Activated CD4-positive, CD25-positive, alpha-beta regulatory T cell (primary cell): Measurements from ENCODE around the gene ADK.
A peak's percentile ranks its signal among the peaks of the same experiment; 100 is the strongest.
"Not testable (repeated sequence)": the region's sequence is repeated elsewhere in the genome, so short reads cannot be mapped to it uniquely, and the experiment has no call there.

ENCODE experiments used
- DNase-seq, 4 experiments: peaks; one replicate each; lab custom pipeline; 2025; lab: John Stamatoyannopoulos, UW

ADK gene

DNA sequence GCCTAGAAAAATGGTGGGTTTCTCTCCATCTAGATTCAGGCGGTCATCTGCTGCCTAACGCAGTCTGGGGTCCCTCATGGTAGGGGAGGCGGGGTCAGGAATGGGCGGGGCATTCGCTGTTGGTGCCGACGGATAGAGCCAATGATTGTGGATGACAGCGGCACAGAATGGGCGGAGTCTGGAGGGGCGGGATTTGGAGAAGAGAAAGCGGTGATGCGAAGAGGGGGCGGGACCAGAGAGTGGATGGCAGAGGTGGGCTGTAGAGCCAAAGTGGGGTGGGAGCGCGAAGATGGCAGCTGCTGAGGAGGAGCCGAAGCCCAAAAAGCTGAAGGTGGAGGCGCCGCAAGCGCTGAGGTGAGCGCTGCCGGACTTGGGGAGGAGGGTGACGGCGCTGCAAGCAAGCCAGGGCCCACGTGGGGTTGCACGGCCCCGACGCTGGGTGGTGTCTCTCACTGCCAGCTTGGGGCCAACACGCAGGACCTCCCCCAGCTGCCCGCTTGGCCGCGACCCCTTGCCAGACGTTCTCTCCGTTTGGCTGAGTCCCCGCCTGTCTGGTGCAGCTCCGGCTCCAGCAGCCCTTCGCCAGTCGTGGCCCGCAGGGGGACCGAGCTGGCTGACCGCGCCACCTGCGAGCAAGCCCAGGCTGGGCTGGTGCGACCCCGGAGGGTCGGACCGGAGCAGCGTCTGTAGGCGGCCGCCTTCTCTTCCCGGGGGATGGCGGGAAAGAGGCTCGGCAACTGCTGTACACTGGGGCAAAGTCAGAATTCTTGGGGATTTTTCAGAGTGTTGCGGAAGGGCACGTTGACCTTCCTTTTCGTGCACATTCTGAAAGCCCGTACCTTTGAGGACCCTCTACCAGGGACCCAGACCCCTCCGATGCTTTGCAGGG is at the start of gene ADK:
Gene ADK (plus strand): TSS at position 232 of the 889 bp plus-strand sequence. CDS start 58 bp downstream, at position 290.
- peak; percentile 97 to 99 (median 98) for DNase-seq

DNA sequence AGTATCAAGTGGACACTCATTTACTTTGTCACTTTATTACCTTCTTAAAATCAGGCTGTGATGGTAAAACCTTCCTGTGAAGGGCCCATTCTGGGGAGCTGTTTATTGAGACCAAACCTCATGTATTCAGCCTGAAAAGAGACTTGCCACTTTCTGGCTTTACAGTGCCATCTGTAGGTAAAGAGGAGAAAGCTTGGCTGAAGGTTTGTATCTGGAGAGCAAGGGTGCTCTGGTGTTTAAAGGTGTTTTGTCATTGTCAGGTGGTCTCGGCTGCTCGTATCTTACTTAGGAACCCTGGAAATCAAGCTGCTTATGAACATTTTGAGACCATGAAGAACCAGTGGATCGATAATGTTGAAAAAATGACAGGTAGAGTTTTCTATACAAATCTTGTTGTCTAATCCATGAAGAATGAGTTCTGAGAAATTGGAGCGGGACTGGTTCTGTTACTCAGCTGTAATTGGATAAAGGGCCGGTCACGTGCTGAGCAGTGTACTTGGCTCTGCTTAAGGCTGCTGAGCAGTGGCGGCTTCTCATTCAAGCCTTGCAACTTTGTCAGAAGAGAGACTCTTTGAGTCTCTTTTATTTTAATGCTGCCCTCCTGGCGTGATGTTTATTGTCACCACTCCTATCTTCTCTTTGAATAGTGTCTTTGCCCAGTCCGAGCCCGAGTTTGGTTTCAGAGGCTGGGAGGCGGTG is 47.3 kb upstream of the ADK start:
- DNase-seq, result no peak

DNA sequence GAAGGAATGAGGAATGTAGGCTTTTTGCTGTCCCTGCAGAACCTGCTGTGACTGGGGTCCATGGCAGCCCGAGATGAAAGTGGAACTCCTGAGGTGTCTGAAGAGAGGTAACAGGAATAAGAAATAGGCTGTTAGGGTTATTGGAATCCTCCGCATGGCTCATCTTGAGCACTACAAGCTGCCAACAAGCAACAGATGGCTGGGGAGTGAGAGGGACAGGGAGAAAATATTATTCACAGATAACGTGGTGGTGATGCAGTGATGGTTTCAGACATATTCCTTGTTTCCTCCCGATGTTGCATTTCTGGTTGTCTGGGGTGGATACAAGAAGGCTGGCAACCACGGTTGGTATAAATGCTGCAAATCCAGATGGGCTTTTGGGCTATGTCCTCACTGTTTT is 46.5 kb upstream of the ADK start:
- DNase-seq, result no peak

DNA sequence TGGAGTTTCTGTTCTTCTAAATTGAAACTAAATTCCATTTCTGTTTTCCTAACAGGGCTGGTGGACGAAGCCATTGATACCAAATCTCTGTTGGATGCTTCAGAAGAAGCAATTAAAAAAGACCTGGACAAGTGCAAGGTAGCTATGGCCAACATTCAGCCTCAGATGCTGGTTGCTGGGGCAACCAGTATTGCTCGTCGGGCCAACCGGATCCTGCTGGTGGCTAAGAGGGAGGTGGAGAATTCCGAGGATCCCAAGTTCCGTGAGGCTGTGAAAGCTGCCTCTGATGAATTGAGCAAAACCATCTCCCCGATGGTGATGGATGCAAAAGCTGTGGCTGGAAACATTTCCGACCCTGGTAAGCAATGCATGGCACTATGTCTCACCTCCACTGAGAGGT is 46.0 kb upstream of the ADK start:
- DNase-seq, result no peak

DNA sequence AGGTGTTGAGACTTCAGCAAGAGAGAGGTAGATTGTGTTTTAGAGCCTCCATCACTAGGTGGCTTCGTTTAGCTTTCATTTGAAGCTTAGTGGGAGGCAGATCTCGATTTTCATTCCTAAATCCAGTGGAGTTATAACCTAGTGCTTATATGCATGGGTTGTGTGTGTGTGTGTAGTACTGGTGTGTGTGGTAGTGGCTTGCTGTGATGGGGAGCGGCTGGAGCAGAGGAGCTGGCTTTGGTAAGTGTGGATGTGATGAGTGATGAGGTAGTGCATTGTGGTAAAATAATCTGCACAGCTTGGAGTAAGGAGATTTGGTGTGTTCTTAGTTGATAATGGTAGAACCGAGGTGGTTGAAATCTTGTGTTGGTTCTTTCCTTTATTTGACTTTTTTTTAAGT is 43.6 kb upstream of the ADK start:
- DNase-seq, result no peak

DNA sequence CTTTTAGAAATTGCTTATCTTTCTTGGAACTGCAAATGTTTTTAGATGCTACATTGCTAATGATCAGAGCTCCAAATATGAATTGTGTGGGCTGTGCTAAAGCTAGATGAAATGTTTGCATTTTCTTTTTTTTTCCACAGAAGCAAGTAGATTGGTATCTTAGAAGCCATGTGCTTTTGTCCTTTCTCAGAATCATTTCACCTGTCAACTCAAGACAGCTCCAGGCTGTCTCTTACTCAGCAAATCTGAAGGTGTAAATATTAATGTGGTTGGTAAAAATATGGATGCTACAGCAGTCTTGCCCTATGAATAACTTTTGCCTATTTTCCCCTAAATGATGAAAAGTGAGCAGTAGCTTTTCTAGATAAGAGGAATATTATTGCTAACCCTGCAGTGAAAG is 41.6 kb upstream of the ADK start:
- DNase-seq, result no peak

DNA sequence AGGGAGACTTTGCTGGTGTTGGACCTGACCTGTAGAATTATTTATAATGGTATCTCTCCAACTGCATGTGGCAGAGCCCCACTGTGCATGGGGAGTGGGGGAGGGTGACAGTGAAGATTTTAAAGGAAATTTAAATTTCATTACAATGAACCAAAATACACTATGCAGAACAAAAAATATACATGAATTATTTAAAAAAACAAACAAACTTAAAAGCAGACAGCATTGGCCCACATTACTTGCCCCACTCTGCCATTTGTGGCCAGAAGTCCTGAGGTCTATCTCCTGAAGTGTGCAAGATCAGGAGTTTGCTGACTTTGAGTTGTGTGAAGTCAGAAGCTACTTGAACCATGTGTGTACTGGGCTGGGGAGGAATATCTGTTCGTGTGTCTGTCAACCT is 40.9 kb upstream of the ADK start:
- no peak for DNase-seq

DNA sequence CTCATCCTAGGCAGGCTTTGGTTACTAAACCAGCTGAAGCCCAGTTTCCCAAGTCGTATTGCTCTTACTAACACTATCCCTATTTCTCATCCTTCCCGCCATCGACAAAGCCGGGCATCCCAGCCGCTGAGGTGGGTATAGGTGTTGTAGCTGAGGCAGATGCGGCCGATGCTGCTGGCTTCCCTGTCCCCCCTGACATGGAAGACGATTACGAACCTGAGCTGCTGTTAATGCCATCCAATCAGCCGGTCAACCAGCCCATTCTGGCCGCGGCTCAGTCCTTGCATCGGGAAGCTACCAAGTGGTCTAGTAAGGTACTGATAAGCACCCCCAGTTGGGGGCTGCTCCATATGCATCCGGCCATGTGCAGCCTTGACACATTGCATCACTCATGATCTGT is 39.2 kb upstream of the ADK start:
- DNase-seq, result no peak

DNA sequence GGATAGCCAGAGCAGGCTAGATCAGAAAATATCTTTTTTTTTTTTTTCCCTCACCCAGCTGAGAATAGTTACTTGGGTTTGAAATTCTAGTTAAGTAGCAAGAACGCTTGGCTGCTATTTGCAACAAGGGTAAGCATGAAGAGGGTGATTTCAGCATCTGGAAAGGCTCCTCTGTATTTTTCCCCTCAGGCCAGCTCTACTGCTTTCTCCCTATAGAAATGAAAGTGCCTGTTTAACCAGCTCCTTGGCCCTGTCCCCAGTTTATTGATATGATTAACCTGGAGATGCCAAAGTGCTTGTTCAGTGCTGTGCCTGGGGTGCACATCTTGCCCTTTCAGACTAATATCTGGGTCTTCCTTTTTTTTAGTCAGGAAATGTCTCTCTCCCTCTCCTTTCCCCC is 37.5 kb upstream of the ADK start:
- DNase-seq, result no peak

DNA sequence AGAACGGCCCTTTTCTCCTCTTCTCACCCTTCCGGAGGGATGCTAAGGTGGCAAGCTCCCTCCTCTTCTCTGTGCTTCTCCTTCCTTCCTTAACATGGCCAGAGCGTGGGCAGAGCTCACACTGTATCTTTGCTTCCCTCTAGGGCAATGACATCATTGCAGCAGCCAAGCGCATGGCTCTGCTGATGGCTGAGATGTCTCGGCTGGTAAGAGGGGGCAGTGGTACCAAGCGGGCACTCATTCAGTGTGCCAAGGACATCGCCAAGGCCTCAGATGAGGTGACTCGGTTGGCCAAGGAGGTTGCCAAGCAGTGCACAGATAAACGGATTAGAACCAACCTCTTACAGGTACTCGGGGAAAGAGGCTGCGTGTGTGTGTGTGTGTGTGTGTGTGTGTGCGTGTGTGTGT is 37.0 kb upstream of the ADK start:
- no peak for DNase-seq

DNA sequence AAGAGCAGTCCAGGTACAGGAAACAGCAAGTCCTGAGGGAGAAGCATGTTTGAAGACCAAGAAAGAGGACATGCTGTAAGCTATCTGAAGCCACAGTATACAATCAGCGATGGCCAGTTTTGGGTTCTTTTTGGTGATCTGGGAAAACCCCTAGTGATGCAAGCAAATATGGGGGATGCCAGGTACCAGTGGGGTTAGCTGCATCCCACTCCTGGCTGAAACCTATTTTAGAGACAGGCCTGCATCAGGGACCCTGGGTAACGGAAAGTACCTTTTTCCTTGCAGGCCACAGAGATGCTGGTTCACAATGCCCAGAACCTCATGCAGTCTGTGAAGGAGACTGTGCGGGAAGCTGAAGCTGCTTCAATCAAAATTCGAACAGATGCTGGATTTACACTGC is 33.3 kb upstream of the ADK start:
- no peak for DNase-seq

DNA sequence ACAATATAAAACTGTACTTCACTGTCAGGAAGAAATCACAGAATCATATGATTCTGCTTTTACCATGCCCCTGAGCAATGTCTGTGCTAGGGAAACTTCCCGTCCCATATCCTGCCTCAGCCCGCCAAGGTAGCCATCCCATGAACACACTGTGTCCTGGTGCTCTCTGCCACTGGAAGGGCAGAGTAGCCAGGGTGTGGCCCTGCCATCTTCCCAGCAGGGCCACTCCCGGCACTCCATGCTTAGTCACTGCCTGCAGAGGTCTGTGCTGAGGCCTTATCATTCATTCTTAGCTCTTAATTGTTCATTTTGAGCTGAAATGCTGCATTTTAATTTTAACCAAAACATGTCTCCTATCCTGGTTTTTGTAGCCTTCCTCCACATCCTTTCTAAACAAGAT is 32.2 kb upstream of the ADK start:
- no peak for DNase-seq

DNA sequence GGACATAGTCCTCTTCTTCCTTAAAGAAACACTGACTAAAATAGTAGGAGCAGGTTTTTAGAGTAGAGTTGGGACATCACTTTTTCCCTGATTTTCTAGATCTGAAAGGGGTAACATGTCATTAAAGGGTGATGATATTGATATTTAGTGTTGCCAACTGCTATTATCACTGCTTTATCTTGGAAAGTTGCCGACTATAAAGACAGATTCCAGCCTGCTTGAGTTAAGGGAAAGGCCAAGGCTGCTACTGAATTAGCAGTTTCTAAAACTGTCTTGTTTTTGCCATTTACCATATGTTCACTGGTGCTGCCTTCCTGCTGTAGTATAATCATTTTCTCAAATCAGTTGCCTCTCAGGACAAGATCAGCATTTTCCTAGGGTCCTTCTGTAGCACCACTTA is 30.1 kb upstream of the ADK start:
- DNase-seq, result no peak

DNA sequence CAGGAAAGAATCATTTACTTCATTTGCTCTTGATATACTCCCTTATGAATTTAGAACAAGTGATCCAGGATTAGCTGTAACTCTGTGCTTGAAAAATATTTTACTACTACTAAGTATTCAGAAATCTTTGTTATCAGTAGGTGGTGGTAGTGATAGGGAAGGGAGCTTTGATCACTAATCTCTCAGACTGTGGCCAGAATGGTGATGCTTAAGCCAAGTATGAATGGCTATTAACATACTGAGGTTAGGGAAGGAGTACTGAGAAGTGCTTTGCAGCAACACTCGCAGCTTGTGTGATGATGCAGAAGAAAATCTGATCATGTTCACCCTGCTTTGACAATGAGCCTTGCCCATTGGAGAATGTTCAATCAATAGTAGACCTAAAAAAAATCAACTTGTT is 29.7 kb upstream of the ADK start:
- no peak for DNase-seq

DNA sequence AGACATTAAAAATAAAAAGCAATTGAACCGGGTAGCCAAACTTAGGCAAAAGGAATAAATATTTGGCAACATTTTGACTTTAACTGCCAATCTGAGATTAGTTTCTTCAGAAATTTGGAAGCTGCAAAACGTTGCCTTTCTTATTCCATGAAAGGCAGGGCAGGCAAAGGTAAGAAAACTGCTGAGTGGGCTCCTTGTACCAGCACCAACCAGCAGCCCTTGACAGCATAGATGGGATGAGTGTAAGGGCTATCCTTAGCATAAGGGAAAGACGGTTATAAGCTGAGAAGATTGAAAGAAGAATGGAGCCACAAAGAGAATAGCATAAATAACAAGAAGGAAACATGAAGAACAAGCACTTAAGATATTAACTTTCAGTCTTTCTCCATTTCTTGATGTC is 29.0 kb upstream of the ADK start:
- no peak for DNase-seq

DNA sequence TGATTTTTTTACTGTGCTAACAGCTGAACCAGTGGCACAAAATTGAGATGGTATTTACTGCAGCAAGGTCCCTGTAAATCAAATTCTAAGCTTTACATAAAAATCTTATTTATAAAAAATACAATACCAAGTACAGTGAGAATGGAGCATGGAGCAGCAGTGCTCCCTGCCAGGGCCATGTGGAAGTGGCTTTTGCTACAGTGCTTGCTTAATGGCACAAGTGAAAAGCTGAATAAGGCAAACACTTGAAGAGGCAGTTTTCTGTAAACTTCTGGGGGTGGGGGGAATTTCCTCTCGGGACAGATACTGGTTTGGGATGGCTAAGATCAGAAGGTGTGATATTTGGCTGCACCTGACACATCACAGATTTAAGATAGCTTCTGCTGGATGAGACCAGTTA is 27.9 kb upstream of the ADK start:
- DNase-seq, result no peak

DNA sequence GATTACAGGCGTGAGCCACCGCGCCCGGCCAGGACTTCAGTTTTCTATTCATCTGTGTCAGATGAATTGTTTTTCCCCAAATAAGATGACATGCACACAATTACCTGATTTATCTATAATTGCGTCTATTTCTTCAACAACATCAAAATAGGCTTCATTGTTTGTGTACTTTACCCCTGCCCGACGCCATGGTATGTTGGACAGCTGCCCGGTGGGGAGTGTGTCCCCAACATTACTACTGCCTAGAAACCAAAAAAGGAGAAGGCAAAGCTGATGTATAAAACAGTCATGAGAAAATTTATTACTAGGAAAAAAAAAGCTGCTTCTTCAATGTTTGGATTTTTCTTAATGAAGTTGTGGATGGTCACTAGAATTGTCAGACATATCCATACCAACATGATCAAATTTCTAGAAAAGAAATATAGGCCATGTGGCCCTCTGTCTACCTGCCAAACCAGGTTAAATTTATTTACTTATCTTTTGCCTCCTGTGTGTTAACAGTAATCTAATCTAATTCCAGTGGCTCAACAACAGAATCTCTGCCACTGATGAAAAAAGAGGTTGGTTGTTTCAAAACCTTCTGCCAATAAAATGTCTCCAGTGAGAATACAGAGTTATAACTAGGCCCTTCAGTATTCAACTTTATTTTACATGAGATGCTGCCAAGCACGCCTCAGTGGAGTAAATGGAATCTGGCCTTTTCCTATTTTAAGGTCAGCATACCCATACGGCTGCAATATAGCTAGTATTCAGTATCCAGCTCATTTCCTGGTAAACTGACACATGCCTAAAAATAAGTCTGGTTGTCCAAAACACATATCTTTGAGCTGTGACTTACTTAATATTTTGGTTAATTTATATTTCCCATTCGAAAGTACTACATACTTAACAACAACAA is 16.8 kb upstream of the ADK start:
- DNase-seq, result no peak

DNA sequence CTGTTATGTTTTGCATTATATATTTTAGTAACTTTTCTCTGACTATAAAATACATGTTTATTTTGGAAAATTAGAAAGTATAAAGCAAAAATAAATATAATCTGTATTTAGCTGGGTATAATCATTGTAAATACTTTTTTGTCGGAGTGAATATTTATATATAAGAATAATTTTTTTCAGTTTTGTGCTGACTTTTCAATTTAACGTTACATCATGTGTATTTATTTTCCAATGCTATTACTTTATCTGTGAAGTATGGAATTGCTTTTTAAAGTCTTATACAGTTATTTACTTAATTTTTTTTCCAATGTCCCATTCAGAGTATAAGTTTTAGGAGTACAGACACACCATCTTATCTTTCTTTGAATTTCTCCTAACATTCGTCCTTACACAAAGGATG is 15.6 kb upstream of the ADK start:
- DNase-seq, result no peak

DNA sequence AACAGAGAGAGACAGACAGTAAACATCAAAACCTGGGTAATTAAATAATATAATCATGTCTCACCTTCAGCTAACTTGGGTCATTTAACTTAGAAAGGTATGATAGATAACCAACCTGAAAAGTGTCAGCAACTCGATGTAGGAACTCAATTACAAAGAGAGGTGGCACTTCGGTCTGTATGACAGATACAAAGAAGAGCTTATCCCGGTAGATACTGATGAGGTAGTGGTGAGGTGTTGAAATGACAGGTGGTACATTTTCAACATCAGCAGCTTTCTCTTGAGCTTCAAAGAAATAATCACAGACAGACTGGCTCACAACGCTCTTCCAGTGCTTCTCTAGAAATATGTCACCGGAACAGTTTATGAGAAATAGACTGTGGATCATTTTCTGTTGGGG is 13.0 kb upstream of the ADK start:
- DNase-seq, result no peak

DNA sequence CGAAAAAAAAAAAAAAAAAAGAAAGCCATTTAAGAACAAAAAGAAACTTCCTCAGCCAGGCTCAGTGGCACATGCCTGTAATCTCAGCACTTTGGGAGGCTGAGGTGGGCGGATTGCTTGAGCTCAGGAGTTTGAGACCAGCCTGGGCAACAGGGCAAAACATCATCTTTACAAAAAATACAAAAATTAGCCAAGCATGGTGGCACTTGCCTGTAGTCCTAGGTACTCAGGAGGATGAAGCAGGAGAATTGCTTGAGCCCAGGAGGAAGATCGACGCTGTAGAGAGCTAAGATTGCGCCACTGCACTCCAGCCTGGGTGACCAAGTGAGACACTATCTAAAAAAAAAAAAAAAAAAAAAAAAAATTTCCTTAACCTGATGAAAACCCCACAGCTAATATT is 12.4 kb upstream of the ADK start:
- not testable (repeated sequence) for DNase-seq

DNA sequence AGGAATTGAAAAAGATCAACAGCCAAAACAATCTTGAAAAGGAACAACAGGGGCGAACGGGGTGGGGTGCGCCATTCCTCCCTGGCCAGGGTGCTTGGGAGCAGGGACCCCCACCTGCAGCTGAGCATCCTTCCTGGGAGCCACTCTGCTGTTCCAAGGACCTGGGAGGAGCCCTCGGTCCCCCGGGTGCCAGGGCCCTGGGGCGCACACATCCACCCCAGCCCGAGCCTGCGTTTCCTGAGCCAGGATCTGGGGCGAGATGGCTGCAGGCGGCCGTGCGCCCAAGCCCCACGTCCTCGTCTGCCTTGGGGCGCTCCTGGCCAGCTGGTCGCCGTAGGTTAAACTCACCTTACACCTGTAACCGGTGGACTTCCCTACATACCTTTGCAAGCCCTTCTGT is 11.0 kb upstream of the ADK start:
- DNase-seq, result no peak

DNA sequence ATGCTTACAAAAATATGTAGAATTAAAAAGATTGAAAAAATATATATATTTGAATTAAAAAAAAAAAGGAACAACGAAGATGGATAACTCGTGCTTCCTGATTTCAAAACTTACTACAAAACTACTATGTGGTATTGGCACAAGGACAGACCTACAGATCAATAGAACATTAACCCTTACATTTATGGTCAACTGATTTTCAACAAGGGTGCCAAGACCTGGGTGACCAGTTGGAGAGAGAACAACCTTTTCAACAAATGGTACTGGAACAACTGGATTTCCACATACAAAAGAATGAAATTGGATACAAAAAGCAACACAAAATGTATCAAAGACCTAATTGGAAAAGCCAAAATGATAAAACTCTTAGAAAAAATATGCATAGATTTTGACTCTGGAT is 10.5 kb upstream of the ADK start:
- no peak for DNase-seq

DNA sequence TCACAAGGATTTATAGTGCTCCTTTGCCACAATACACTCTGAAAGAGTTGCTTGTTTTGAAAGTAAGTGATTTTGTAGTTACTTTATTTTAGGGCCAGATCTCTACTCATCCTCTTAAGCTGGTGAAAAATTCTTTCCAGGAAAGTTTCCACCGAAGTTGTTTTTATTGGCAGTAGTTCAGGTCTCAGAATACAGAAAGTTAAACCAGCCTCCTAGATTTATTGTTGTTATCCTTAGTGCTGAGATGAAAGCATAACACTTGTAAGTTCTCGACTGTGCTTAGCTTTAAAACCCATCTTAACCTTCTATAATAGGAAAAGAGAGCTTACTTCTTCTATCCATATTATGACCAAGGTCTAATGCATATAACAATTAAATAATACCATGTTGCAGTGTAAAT is 5.9 kb upstream of the ADK start:
- DNase-seq, result no peak
